H9 (cell line): ENCODE measurements around the gene FBN2. TPM values are rescaled to one million over a fixed set of nuclear protein-coding genes. Genes with fewer than 3 reads are reported as not detected.

Experiments
- DNase-seq: peaks from one replicate; pipeline ENCODE4 v3.0.0-alpha.2; 2017
- H2AFZ ChIP-seq: one replicate; pipeline ENCODE4 v1.6.1; 2013; ENCODE audit warnings: mild to moderate bottlenecking, low read length, control low read depth, moderate library complexity
- H2AK5ac ChIP-seq: 2 replicates; pipeline ENCODE4 v1.6.1; 2013; ENCODE audit warnings: low read length, control low read depth, mixed read lengths; ENCODE audit not compliant: insufficient read length
- H2BK120ac ChIP-seq: one replicate; pipeline ENCODE4 v1.6.1; 2013; ENCODE audit warnings: low read depth, mild to moderate bottlenecking, low read length, control low read depth, inconsistent platforms; ENCODE audit not compliant: poor library complexity, severe bottlenecking
- H2BK12ac ChIP-seq: 2 replicates; pipeline ENCODE4 v1.6.1; 2013; ENCODE audit warnings: low read length, control low read depth, mixed read lengths, low read depth; ENCODE audit not compliant: insufficient read length
- H2BK15ac ChIP-seq: 2 replicates; pipeline ENCODE4 v1.6.1; 2013; ENCODE audit warnings: low read depth, low read length, control low read depth
- H2BK20ac ChIP-seq: one replicate; pipeline ENCODE4 v1.6.1; 2013; ENCODE audit warnings: low read depth, mild to moderate bottlenecking, low read length, control low read depth, inconsistent platforms; ENCODE audit not compliant: poor library complexity, severe bottlenecking
- H2BK5ac ChIP-seq: 2 replicates; pipeline ENCODE4 v1.6.1; 2013; ENCODE audit warnings: low read length, control low read depth, mixed read lengths; ENCODE audit not compliant: insufficient read length
- H3K14ac ChIP-seq: 2 replicates; pipeline ENCODE4 v1.6.1; 2013; ENCODE audit warnings: low read length, control low read depth; ENCODE audit not compliant: insufficient read depth
- H3K18ac ChIP-seq: 2 replicates; pipeline ENCODE4 v1.6.1; 2013; ENCODE audit warnings: low read depth, mild to moderate bottlenecking, mixed read lengths, low read length, control low read depth; ENCODE audit not compliant: insufficient read length
- H3K23ac ChIP-seq: 2 replicates; pipeline ENCODE4 v1.6.1; 2013; ENCODE audit warnings: low read length, control low read depth, mixed read lengths, low read depth; ENCODE audit not compliant: insufficient read length
- H3K23me2 ChIP-seq: 2 replicates; pipeline ENCODE4 v1.6.1; 2013; ENCODE audit warnings: low read depth, mild to moderate bottlenecking, mixed read lengths, low read length, control low read depth; ENCODE audit not compliant: insufficient read length, poor library complexity, severe bottlenecking
- H3K27ac ChIP-seq: 2 replicates; pipeline ENCODE4 v1.5.1; 2013; ENCODE audit warnings: low read length, control low read depth, mixed read lengths, low read depth; ENCODE audit not compliant: insufficient read length
- H3K27me3 ChIP-seq: 2 replicates; pipeline ENCODE4 v1.6.1; 2013; ENCODE audit warnings: low read length, control low read depth, inconsistent platforms; ENCODE audit not compliant: insufficient read depth
- H3K4ac ChIP-seq: 2 replicates; pipeline ENCODE4 v1.6.1; 2013; ENCODE audit warnings: low read depth, mild to moderate bottlenecking, control low read depth, inconsistent platforms, low read length, moderate library complexity
- H3K4me1 ChIP-seq: 2 replicates; pipeline ENCODE4 v1.6.1; 2013; ENCODE audit warnings: low read length, control low read depth, inconsistent platforms; ENCODE audit not compliant: insufficient read depth
- H3K4me2 ChIP-seq: 2 replicates; pipeline ENCODE4 v1.6.1; 2013; ENCODE audit warnings: low read length, control low read depth, mixed read lengths; ENCODE audit not compliant: insufficient read length, insufficient read depth
- H3K56ac ChIP-seq: 2 replicates; pipeline ENCODE4 v1.6.1; 2013; ENCODE audit warnings: low read depth, mild to moderate bottlenecking, mixed read lengths, low read length, control low read depth; ENCODE audit not compliant: insufficient read length
- H3K79me1 ChIP-seq: 2 replicates; pipeline ENCODE4 v1.6.1; 2013; ENCODE audit warnings: low read depth, mild to moderate bottlenecking, moderate library complexity, low read length, control low read depth, inconsistent platforms; ENCODE audit not compliant: insufficient read depth, poor library complexity, severe bottlenecking
- H3K79me2 ChIP-seq: 2 replicates; pipeline ENCODE4 v1.6.1; 2013; ENCODE audit warnings: low read length, control low read depth, inconsistent platforms; ENCODE audit not compliant: insufficient read depth
- H3K9ac ChIP-seq: 2 replicates; pipeline ENCODE4 v1.6.1; 2013; ENCODE audit warnings: low read length, control low read depth, mixed read lengths; ENCODE audit not compliant: insufficient read length; ENCODE audit errors: extremely low read depth
- H3K9me3 ChIP-seq: one replicate; pipeline ENCODE4 v1.6.1; 2013; ENCODE audit warnings: low read depth, low read length, inconsistent platforms; ENCODE audit not compliant: control insufficient read depth
- H3T11ph ChIP-seq: one replicate; pipeline ENCODE4 v1.6.1; 2013; ENCODE audit warnings: mild to moderate bottlenecking, low read length, control low read depth, inconsistent platforms
- H4K20me1 ChIP-seq: one replicate; pipeline ENCODE4 v1.6.1; 2013; ENCODE audit not compliant: control insufficient read depth, insufficient read length, insufficient read depth
- H4K5ac ChIP-seq: 2 replicates; pipeline ENCODE4 v1.6.1; 2013; ENCODE audit warnings: low read depth, mild to moderate bottlenecking, mixed read lengths, low read length, control low read depth; ENCODE audit not compliant: insufficient read length
- H4K8ac ChIP-seq: replicated peaks from 2 replicates; pipeline ENCODE4 v1.6.1; 2013; ENCODE audit warnings: low read length, control low read depth, mixed read lengths, low read depth; ENCODE audit not compliant: insufficient read length
- H4K91ac ChIP-seq: 2 replicates; pipeline ENCODE4 v1.6.1; 2013; ENCODE audit warnings: low read depth, mild to moderate bottlenecking, moderate library complexity, mixed read lengths, low read length, control low read depth; ENCODE audit not compliant: insufficient read length
- H3K27ac Mint-ChIP-seq, 3 experiments: 2 replicates in 2 of 3; 3 replicates in 1 of 3; pipeline ENCODE4 v1.8.0; 2020 to 2021; ENCODE audit warnings: mixed read lengths in 3 of 3, mild to moderate bottlenecking in 1 of 3, moderate library complexity in 1 of 3
- H3K27me3 Mint-ChIP-seq: 2 replicates; pipeline ENCODE4 v1.8.0; 2021; ENCODE audit warnings: low read depth, mild to moderate bottlenecking, moderate library complexity, mixed read lengths
- H3K36me3 Mint-ChIP-seq, 3 experiments: 2 replicates in 2 of 3; 3 replicates in 1 of 3; pipeline ENCODE4 v1.8.0; 2020 to 2021; ENCODE audit warnings: low read depth in 3 of 3, mixed read lengths in 3 of 3; ENCODE audit not compliant: insufficient read depth in 1 of 3
- H3K4me1 Mint-ChIP-seq, 2 experiments: 2 replicates each; pipeline ENCODE4 v1.8.0; 2020; ENCODE audit warnings: mixed read lengths in 2 of 2
- H3K4me3 Mint-ChIP-seq, 2 experiments: 2 replicates in 1 of 2; 3 replicates in 1 of 2; pipeline ENCODE4 v1.8.0; 2020 to 2021; ENCODE audit warnings: mild to moderate bottlenecking in 2 of 2, mixed read lengths in 2 of 2, moderate library complexity in 1 of 2
- H3K9me3 Mint-ChIP-seq, 2 experiments: 2 replicates in 1 of 2; 3 replicates in 1 of 2; pipeline ENCODE4 v1.8.0; 2020; ENCODE audit warnings: mild to moderate bottlenecking in 2 of 2, mixed read lengths in 2 of 2, moderate library complexity in 1 of 2
- WGBS: extraction: QIAGEN DNeasy Blood & Tissue Kit; methylation state at CpG from one replicate; pipeline ENCODE4 v1.1.7; 2013; ENCODE audit warnings: missing lambda C conversion rate, low lambda C conversion rate, mixed read lengths; ENCODE audit not compliant: insufficient read length; ENCODE audit errors: extremely low coverage; 5-methylcytosine and 5-hydroxymethylcytosine counted together
- total RNA-seq: library from RNA; stranded (reverse); gene quantifications from 2 replicates; pipeline ENCODE4 v1.2.1, GENCODE V29; 2021
- TF ChIP-seq, protein P1 (sequence below): fragments of 200-600 bp; sonication (generic); conservative IDR thresholded peaks from 3 replicates; pipeline ENCODE4 v1.8.0; 2021; ENCODE audit warnings: antibody characterized with exemption, mild to moderate bottlenecking

The FBN2 gene
- total RNA-seq, 1 experiment from 2014 or later, result 8.3 TPM

DNA sequence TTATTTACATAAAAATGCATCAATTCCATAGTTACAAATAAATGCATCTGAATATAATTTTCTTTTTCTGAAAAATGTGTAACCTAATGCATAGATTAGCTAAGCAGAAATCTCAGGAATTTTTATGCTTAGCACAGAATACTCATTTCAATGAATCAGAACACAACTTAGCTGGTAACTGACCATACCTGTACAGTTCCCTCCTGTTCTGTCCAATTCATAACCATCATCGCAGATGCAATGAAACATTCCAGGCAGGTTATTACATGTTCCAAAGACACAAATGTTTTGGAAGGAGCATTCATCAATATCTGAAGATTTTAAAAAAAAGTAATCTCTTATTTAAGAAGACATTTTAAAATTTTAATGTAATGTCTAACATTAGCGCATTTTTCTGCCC is 219.4 kb downstream of the FBN2 start:
- H2BK5ac ChIP-seq, result no peak overlapping the region
- no peak overlapping the region for H3K4me2 ChIP-seq
- no CpG with 5 or more reads among the region's 2 CpGs for WGBS
- no peak for DNase-seq
- TF ChIP-seq, protein P1, sequence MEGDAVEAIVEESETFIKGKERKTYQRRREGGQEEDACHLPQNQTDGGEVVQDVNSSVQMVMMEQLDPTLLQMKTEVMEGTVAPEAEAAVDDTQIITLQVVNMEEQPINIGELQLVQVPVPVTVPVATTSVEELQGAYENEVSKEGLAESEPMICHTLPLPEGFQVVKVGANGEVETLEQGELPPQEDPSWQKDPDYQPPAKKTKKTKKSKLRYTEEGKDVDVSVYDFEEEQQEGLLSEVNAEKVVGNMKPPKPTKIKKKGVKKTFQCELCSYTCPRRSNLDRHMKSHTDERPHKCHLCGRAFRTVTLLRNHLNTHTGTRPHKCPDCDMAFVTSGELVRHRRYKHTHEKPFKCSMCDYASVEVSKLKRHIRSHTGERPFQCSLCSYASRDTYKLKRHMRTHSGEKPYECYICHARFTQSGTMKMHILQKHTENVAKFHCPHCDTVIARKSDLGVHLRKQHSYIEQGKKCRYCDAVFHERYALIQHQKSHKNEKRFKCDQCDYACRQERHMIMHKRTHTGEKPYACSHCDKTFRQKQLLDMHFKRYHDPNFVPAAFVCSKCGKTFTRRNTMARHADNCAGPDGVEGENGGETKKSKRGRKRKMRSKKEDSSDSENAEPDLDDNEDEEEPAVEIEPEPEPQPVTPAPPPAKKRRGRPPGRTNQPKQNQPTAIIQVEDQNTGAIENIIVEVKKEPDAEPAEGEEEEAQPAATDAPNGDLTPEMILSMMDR, result no peak
- H4K91ac ChIP-seq, result no peak overlapping the region
- no peak overlapping the region for H2BK120ac ChIP-seq
- H3K27ac ChIP-seq, result no peak overlapping the region
- H3K23ac ChIP-seq, result no peak overlapping the region
- H3K79me1 ChIP-seq, result no peaks in the 10 kb centered on the region
- H3K4me1 ChIP-seq, result no peaks in the 10 kb centered on the region
- Mint-ChIP-seq H3K27me3 (no peaks in the 10 kb centered on the region), H3K27ac (no peak overlapping the region), H3K36me3 (no peaks in the 10 kb centered on the region; a peak in 2 of 7 replicates), H3K4me3 (no peak overlapping the region), H3K9me3 (no peaks in the 10 kb centered on the region; a peak in 1 of 5 replicates), H3K4me1 (no peaks in the 10 kb centered on the region)
- H3K27me3 ChIP-seq, result no peaks in the 10 kb centered on the region
- H3K14ac ChIP-seq, result no peak overlapping the region
- H2BK15ac ChIP-seq, result no peak overlapping the region
- no peak overlapping the region for H3K18ac ChIP-seq
- no peak overlapping the region for H3K4ac ChIP-seq
- H4K5ac ChIP-seq, result no peak overlapping the region
- H3K9me3 ChIP-seq, result no peaks in the 10 kb centered on the region
- H3K79me2 ChIP-seq, result no peaks in the 10 kb centered on the region
- H2AK5ac ChIP-seq, result no peak overlapping the region
- H3K9ac ChIP-seq, result no peak overlapping the region
- no peak overlapping the region for H2AFZ ChIP-seq
- no peak overlapping the region for H4K8ac ChIP-seq
- no peak overlapping the region for H2BK12ac ChIP-seq
- H3K56ac ChIP-seq, result no peak overlapping the region
- no peak overlapping the region for H2BK20ac ChIP-seq
- no peak overlapping the region for H3T11ph ChIP-seq
- no peaks in the 10 kb centered on the region for H4K20me1 ChIP-seq
- H3K23me2 ChIP-seq, result no peaks in the 10 kb centered on the region
